HepG2 (cell line): ENCODE results near the gene TNN. TPM values are rescaled to one million over a fixed set of nuclear protein-coding genes. Genes with fewer than 3 reads are reported as not detected.

Source experiments
- ATAC-seq: fragments of 200-7000 bp; cut with Tn5 transposase; 3 replicates; pipeline ENCODE4 v1.9.1; 2020; ENCODE audit warnings: mild to moderate bottlenecking, moderate library complexity
- BruUV-seq: library from RNA; stranded (reverse); fragments of 400-500 nt; replicated peaks from 2 replicates; lab custom pipeline; 2021; lab: Mats Ljungman, UMichigan
- CTCF ChIA-PET: fragments of 300-600 bp; formaldehyde crosslinking; extraction: SDS; loops from one replicate; lab custom pipeline; 2021; ENCODE audit warnings: low total read pairs, inconsistent platforms, low intra/inter-chr PET ratio; lab: Yijun Ruan, JAX
- POLR2A ChIA-PET: fragments of 350-600 bp; sonication (Branson Sonifier 250); formaldehyde crosslinking; loops from one replicate; lab custom pipeline; 2020; ENCODE audit warnings: antibody characterized with exemption, inconsistent platforms; lab: Yijun Ruan, JAX
- DNase-seq: peaks from one replicate; pipeline ENCODE4 v3.0.0-alpha.2; 2015; ENCODE audit warnings: low spot score
- FAIRE-seq: peaks from 3 replicates; lab custom pipeline; 2011; peaks lifted over from hg19 to GRCh38; lab: Jason Lieb, UNC
- H2AFZ ChIP-seq: one replicate; pipeline ENCODE4 v1.6.1; 2011; ENCODE audit warnings: low read length, inconsistent platforms
- H3K27ac ChIP-seq: fragments of 300-600 bp; 3 replicates; pipeline ENCODE4 v1.8.0; 2011; ENCODE audit warnings: mixed run types, mild to moderate bottlenecking, mixed read lengths, low read length, inconsistent platforms; ENCODE audit not compliant: insufficient read depth; ENCODE audit errors: extremely low read length
- H3K27me3 ChIP-seq, 2 experiments: fragments of 200-600 bp in 1 of 2; 2 replicates in 1 of 2; 3 replicates in 1 of 2; pipeline versions ENCODE4 v1.6.0 to v1.8.0; 2011; ENCODE audit warnings: low read length in 2 of 2, mild to moderate bottlenecking in 2 of 2, moderate library complexity in 2 of 2, inconsistent platforms in 1 of 2; ENCODE audit not compliant: insufficient read depth in 2 of 2, control insufficient read depth in 1 of 2
- H3K36me3 ChIP-seq, 2 experiments: fragments of 200-600 bp in 1 of 2; replicated peaks in 1 of 2; 2 replicates in 1 of 2; 3 replicates in 1 of 2; pipeline versions ENCODE4 v1.5.1 to v1.8.0; 2011; ENCODE audit warnings: low read length in 2 of 2, inconsistent platforms in 1 of 2; ENCODE audit not compliant: insufficient read depth in 2 of 2, control insufficient read depth in 1 of 2
- H3K4me1 ChIP-seq: 2 replicates; pipeline ENCODE4 v1.5.1; 2012; ENCODE audit warnings: low read length, inconsistent platforms; ENCODE audit not compliant: insufficient read depth
- H3K4me2 ChIP-seq: 2 replicates; pipeline ENCODE4 v1.6.0; 2011; ENCODE audit warnings: low read depth, low read length, inconsistent platforms
- H3K4me3 ChIP-seq, 3 experiments: fragments of 200-600 bp in 1 of 3; sonication (generic), shearing (Covaris generic) in 1 of 3; replicated peaks in 1 of 3; 2 replicates each; pipeline ENCODE4 v1.5.1; 2011 to 2016; ENCODE audit warnings: low read length in 3 of 3, inconsistent platforms in 2 of 3, low read depth in 2 of 3, mild to moderate bottlenecking in 2 of 3, control low read depth in 1 of 3, mixed read lengths in 1 of 3; ENCODE audit not compliant: insufficient read depth in 1 of 3
- H3K79me2 ChIP-seq: one replicate; pipeline ENCODE4 v1.6.1; 2011; ENCODE audit warnings: low read length, inconsistent platforms; ENCODE audit not compliant: insufficient read depth
- H3K9ac ChIP-seq: 2 replicates; pipeline ENCODE4 v1.6.0; 2011; ENCODE audit warnings: mild to moderate bottlenecking, low read depth, low read length, inconsistent platforms; ENCODE audit not compliant: insufficient read depth
- H3K9me3 ChIP-seq: 2 replicates; pipeline ENCODE4 v1.5.1; 2012; ENCODE audit warnings: mild to moderate bottlenecking, low read length
- H4K20me1 ChIP-seq: 2 replicates; pipeline ENCODE4 v1.6.0; 2011; ENCODE audit warnings: inconsistent platforms, mild to moderate bottlenecking, low read length, moderate library complexity; ENCODE audit not compliant: insufficient read depth
- GLI4 ChIP-seq: sonication (generic); formaldehyde crosslinking; IDR thresholded peaks from 2 replicates; pipeline ENCODE4 v1.5.1; 2020; ENCODE audit warnings: missing genetic modification reagents, mild to moderate bottlenecking, moderate library complexity, borderline replicate concordance
- GZF1 ChIP-seq: sonication (generic); formaldehyde crosslinking; IDR thresholded peaks from 2 replicates; pipeline ENCODE4 v1.5.1; 2020; ENCODE audit warnings: mild to moderate bottlenecking, missing genetic modification reagents
- HBP1 ChIP-seq: IDR thresholded peaks from 2 replicates; pipeline ENCODE4 v1.6.1; 2016; ENCODE audit warnings: low read depth, control low read depth
- ZBTB34 ChIP-seq: sonication (generic); formaldehyde crosslinking; IDR thresholded peaks from 2 replicates; pipeline ENCODE4 v1.8.0; 2022; ENCODE audit warnings: mild to moderate bottlenecking, missing genetic modification reagents
- ZKSCAN8 ChIP-seq: IDR thresholded peaks from 2 replicates; pipeline ENCODE4 v1.6.1; 2016; ENCODE audit warnings: borderline replicate concordance, missing genetic modification reagents, missing compliant biosample characterization
- ZNF281 ChIP-seq: sonication (generic); formaldehyde crosslinking; IDR thresholded peaks from 2 replicates; pipeline ENCODE4 v1.4.0; 2020; ENCODE audit warnings: missing genetic modification reagents, borderline replicate concordance
- ZNF574 ChIP-seq: sonication (generic); formaldehyde crosslinking; IDR thresholded peaks from 2 replicates; pipeline ENCODE4 v1.4.0; 2020; ENCODE audit warnings: missing genetic modification reagents
- ZNF841 ChIP-seq: sonication (generic); formaldehyde crosslinking; IDR thresholded peaks from 2 replicates; pipeline ENCODE4 v1.8.1; 2023; ENCODE audit warnings: missing genetic modification reagents, borderline replicate concordance
- WGBS: methylation state at CpG from one replicate; pipeline ENCODE4 v1.1.6; 2017; ENCODE audit warnings: low lambda C conversion rate; 5-methylcytosine and 5-hydroxymethylcytosine counted together
- in situ Hi-C: cut with HindIII; loops from 2 replicates; pipeline ENCODE4 v1.10.0; 2017; ENCODE audit warnings: low pct_unique_long_range_greater_than_20kb; ENCODE audit not compliant: extremely low pct_ligation_motif_present
- intact Hi-C: fragments of 100-400 bp; cut with micrococcal nuclease; formaldehyde crosslinking; loops from one replicate; pipeline ENCODE4 v1.10.0; 2022; ENCODE audit not compliant: unreplicated experiment
- polyA plus RNA-seq, 8 experiments: library from polyadenylated mRNA; depleted of rRNA in 3 of 8; stranded (reverse) in 7 of 8; unstranded in 1 of 8; fragments of >200 nt; fragmentation: Illumina TruSeq in 4 of 8; extraction: Trizol in 4 of 8; gene quantifications; 2 replicates each; pipeline versions ENCODE4 v1.2.1 to v1.2.3, GENCODE V29; 2011 to 2016; ENCODE audit warnings: low read depth in 4 of 8, missing spikeins in 1 of 8, mixed read lengths in 1 of 8; ENCODE audit not compliant: insufficient read depth in 1 of 8
- total RNA-seq, 5 experiments: library from RNA; depleted of rRNA; stranded (reverse); fragments of >200 nt; fragmentation: Illumina TruSeq; extraction: Trizol; gene quantifications; 2 replicates each; pipeline ENCODE4 v1.2.3, GENCODE V29; 2016; ENCODE audit warnings: low read depth in 1 of 5

The TNN gene
- total and polyA plus RNA-seq, 2 of the 13 experiments (the other 11 are each of a cell fraction or from before 2014, with no cell fraction given), result not detected

- 33% methylated on average over 4 of the region's 4 CpGs for WGBS
- Histone ChIP-seq H3K36me3 (no peaks in the 10 kb centered on the region), H4K20me1 (no peaks in the 10 kb centered on the region)
- no peak for TF ChIP-seq GLI4 (CRISPR knock-in tag)
- TF ChIP-seq ZNF574 (CRISPR knock-in tag), result no peak
- no peak for TF ChIP-seq HBP1
- TF ChIP-seq ZNF281 (CRISPR knock-in tag), result no peak
- no peak for TF ChIP-seq ZKSCAN8 (CRISPR knock-in tag)
- no peak for TF ChIP-seq ZBTB34
- no peak for TF ChIP-seq ZNF841 (CRISPR knock-in tag)
- no peak for TF ChIP-seq GZF1 (CRISPR knock-in tag)
- TF ChIP-seq, all 625 proteins: peak for 0
- H3K27ac ChIP-seq, result no peak overlapping the region
- H3K9ac ChIP-seq, result no peak overlapping the region
- in situ Hi-C loops (no loop called here), intact Hi-C loops (no loop called here)
- FAIRE-seq (no peak), ATAC-seq (no peak), DNase-seq (no peak)
- ChIA-PET CTCF (no interaction called here), POLR2A (no interaction called here)
- H3K4me3 ChIP-seq, result no peak overlapping the region
- no peaks in the 10 kb centered on the region for H3K4me1 ChIP-seq
- H3K27me3 ChIP-seq, result no peaks in the 10 kb centered on the region
- no peaks in the 10 kb centered on the region for H3K9me3 ChIP-seq
- H3K4me2 ChIP-seq, result no peak overlapping the region
- no peak overlapping the region for H2AFZ ChIP-seq
- no TSS peak for BruUV-seq
- H3K79me2 ChIP-seq, result no peaks in the 10 kb centered on the region
These were observed 114.6 kb downstream of the TNN start for GRCh38 chr1:175182201-175182746.
